LNCaP clone FGC (cell line): Measurements from ENCODE around the gene DNM1L.

Experiments
- DNase-seq: peaks from one replicate; pipeline ENCODE4 v3.0.0-alpha.2; 2011; ENCODE audit warnings: low read depth
- H3K4me3 ChIP-seq: 2 replicates; pipeline ENCODE4 v1.5.1; 2011; ENCODE audit warnings: mild to moderate bottlenecking, low read depth, low read length, control low read depth
- TF ChIP-seq, protein P1 (sequence below): IDR thresholded peaks from 2 replicates; pipeline ENCODE4 v1.5.1; 2012; ENCODE audit warnings: mild to moderate bottlenecking; ENCODE audit not compliant: control insufficient read depth, insufficient read depth; ENCODE audit errors: extremely low read depth

DNM1L gene

GRCh38 chr12:32761716-32762115 lies 82.6 kb downstream of the DNM1L start:
- no peak overlapping the region for H3K4me3 ChIP-seq
- TF ChIP-seq, protein P1, sequence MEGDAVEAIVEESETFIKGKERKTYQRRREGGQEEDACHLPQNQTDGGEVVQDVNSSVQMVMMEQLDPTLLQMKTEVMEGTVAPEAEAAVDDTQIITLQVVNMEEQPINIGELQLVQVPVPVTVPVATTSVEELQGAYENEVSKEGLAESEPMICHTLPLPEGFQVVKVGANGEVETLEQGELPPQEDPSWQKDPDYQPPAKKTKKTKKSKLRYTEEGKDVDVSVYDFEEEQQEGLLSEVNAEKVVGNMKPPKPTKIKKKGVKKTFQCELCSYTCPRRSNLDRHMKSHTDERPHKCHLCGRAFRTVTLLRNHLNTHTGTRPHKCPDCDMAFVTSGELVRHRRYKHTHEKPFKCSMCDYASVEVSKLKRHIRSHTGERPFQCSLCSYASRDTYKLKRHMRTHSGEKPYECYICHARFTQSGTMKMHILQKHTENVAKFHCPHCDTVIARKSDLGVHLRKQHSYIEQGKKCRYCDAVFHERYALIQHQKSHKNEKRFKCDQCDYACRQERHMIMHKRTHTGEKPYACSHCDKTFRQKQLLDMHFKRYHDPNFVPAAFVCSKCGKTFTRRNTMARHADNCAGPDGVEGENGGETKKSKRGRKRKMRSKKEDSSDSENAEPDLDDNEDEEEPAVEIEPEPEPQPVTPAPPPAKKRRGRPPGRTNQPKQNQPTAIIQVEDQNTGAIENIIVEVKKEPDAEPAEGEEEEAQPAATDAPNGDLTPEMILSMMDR, result no peak
- DNase-seq, result no peak

DNA sequence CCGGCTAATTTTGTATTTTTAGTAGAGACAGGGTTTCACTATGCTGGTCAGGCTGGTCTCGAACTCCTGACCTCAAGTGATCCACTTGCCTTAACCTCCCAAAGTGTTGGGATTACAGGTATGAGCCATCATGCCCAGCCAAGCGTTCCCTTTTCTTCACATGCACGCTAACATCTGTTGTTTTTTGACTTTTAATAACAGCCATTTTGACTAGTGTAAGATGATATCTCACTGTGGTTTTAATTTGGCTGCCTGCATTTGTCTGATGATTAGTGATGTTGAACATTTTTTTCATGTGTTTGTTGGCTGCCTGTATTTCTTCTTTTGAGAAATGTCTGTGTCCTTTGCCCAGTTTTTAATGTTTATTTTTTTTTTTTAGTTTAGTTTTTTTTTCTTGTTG lies 86.8 kb downstream of the DNM1L start:
- TF ChIP-seq, protein P1, result no peak
- DNase-seq, result no peak
- H3K4me3 ChIP-seq, result no peak overlapping the region

- TF ChIP-seq, protein P1, result no peak
- H3K4me3 ChIP-seq, result no peak overlapping the region
- no peak for DNase-seq
These were observed 89.4 kb downstream of the DNM1L start for GRCh38 chr12:32768518-32768917.

- TF ChIP-seq, protein P1, result no peak
- no peak overlapping the region for H3K4me3 ChIP-seq
These were observed 91.0 kb downstream of the DNM1L start for GRCh38 chr12:32770141-32770540.

DNA sequence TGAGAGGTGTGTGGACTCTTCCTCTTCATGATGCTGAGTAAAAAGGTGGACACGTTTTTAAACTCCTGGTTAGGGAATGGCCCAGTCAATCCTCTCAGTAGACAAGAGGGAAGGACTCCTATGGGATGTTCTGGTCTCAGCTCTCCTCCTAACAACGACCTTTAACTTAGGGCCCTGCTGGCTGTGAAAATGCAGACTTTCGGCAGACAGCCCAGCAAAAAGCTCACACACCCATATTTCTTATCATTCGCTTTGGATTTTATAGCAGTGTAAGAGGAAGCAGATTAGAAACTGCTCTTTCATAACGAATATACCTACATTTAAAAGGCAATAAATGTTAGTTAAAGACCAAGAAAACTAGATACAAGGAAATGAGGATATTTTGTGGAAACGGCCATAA lies 94.6 kb downstream of the DNM1L start:
- no peak overlapping the region for H3K4me3 ChIP-seq
- TF ChIP-seq, protein P1, result no peak
- no peak for DNase-seq

More at GRCh38 chr12:32770141-32770540, 91.0 kb downstream of the DNM1L start:
- DNase-seq, result no peak

DNA sequence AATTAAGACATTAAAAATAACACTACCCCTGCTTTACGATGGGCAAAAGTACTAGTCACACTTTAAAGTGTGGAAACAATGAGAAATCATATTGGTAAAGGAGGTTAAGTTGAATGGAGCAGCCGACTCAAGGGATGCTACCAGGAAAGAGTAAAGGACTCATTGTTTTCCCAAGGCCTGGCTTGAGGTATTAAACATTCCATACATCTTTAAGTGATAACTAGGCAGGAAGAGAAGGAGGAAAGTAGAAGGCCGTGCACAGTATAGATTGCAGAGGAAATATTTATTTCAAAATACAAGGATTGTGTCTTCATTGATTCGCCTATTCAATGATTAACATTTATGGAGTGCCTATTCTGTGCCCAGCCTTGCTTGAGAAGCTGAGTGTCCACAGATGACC lies 97.2 kb downstream of the DNM1L start:
- DNase-seq, result no peak
- H3K4me3 ChIP-seq, result no peak overlapping the region
- TF ChIP-seq, protein P1, result no peak

DNA sequence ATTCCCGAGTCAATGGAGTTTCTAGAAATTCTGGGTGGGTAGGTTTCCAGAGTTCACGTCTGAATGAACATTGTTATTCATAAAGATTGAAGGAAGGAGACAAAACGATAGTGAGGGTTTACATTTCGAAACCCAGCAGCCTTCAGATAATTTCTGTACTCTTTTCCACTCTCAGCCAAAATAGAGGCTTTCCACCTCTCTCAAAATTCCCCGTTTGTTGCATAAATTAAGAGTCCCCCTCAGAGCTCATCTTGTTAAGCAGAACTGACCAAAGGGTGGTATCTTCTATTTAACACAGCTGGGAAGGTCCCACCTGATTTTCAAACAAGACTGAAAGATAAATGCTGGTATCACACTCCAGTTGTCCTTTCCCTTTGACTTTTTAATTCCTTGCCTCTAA lies 98.1 kb downstream of the DNM1L start:
- TF ChIP-seq, protein P1, result no peak
- no peak overlapping the region for H3K4me3 ChIP-seq
- DNase-seq, result no peak
